Urothelium cell line (cell line): ENCODE data around the gene PCDH1.
"Not testable (repeated sequence)": the region's sequence is repeated elsewhere in the genome, so short reads cannot be mapped to it uniquely, and the experiment has no call there.

Source experiments
- DNase-seq: peaks from one replicate; pipeline ENCODE4 v3.0.0; 2011; ENCODE audit warnings: low spot score, mixed read lengths
- FAIRE-seq: peaks from 2 replicates; lab custom pipeline; 2011; peaks lifted over from hg19 to GRCh38; lab: Jason Lieb, UNC

The PCDH1 gene

DNA sequence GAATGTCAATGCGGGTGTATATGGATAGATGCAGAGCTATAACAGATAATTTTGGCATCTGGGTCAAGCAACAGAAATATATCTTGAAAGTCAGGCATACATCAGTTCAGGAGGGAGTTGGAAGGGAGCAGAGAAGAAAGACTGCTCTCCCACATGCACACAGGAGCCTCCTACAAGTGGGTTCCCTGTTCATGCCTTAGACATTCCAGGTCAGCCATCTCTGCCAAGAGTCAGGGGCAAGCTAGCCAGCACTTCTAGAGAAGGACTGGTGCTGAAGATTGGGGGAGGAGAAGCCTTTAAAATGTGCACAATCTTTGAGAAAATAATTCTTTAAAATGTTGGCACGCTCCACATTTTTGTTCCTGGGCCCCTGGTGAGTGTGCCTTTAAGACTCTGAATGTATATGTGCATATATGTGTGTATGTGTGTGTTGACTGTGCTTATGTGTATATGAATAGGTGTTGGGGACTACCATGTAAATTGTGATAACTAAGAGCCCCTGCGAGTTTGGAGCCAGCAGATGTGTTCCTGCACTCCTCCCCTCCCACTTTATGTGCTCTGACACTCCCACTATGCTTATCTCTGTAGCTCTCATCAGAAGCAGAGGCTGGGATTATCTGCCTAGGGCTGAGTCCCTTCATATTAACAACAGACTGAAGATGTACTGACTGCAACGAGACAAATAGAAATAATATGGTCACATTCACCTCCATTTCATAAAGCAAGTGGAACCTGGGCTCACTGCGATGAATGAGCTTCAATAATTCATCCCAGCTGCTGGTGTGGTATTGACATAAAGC is 24.0 kb upstream of the PCDH1 start:
- FAIRE-seq (no peak), DNase-seq (no peak)

GRCh38 chr5:141898448-141899049 is 20.3 kb upstream of the PCDH1 start:
- FAIRE-seq = no peak
- no peak for DNase-seq

GRCh38 chr5:141897425-141897824 is 19.2 kb upstream of the PCDH1 start:
- DNase-seq = no peak
- FAIRE-seq = no peak

DNA sequence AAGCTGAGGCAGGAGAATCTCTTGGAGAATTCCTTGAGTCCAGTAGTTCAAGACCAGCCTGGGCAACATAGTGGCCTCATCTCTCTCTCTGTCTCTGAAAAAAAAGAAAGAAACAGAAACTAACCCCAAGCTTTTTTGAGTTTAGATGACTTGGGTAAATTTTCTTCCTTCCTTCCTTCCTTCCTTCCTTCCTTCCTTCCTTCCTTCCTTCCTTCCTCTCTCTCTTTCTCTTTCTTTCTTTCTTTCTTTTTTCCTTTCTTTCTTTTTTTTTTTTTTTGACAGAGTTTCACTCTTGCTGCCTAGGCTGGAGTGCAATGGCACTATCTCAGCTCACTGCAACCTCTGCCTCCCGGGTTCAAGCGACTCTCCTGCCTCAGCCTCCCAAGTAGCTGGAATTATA is 12.2 kb upstream of the PCDH1 start:
- not testable (repeated sequence) for FAIRE-seq, DNase-seq

DNA sequence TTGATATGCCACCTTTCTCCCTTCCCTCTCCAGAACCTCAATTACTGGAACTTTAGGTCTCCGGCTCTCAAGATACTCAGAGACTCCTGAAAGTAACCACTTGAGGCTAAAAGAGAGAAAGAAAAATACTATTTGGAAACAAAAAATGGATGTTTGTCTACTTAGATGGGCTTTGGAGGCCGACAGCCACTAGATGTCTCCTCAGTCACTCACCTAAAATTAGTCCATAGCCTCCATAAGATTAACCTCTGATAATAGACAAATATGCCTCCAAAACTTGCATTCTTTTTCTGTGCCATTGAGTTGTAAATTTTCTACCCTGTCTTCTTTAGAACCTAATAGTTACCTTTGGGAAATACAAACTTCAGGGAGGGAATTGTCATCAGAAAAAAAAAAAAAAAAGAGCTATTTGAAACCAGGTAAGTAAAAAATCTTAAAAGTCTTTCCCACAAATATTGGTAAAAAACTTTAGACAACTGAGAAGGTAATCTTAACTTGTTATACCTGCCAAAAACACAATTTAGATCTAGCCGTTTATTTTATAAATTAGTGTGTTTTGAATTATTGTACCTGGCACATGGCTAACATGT is 11.2 kb upstream of the PCDH1 start:
- FAIRE-seq (no peak), DNase-seq (no peak)

GRCh38 chr5:141883892-141884318 is 5.7 kb upstream of the PCDH1 start:
- no peak for FAIRE-seq

GRCh38 chr5:141883184-141883891 is 5.1 kb upstream of the PCDH1 start:
- DNase-seq = peak; percentile 58
- FAIRE-seq = no peak

More at GRCh38 chr5:141883892-141884318, 5.7 kb upstream of the PCDH1 start:
- no peak for DNase-seq

DNA sequence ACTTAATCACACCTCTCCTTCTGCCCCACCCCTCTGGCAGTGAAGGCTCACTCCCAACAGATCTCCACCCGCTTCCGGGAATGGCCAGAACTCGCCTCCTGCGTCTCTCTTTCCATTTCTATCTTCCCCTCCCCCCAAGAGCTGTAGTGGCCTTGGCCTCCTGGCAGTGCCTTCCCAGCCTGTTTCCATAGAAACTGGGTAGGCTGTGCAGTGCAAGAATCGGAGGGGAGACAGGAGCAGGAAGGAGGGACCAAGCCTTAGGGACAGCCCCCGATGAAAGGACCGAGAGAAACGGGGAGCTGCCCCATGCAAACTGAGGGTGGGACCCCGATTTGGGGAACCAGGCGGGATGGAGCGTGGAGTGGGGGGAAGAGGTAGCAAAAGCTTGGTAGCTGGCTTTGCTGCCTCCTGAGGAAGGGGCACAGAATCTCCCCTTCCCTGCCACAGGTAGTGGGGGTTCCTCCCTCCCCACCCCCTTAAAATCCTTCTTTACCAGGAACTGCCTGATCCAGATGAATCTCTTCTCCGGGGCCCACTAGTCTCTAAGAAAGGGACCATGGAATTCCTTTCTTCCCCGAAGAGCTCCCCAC is 4.5 kb upstream of the PCDH1 start:
- no peak for FAIRE-seq

GRCh38 chr5:141881886-141882285 is 3.7 kb upstream of the PCDH1 start:
- no peak for FAIRE-seq
- DNase-seq = no peak

More for the DNA sequence above, 4.5 kb upstream of the PCDH1 start:
- DNase-seq = no peak

DNA sequence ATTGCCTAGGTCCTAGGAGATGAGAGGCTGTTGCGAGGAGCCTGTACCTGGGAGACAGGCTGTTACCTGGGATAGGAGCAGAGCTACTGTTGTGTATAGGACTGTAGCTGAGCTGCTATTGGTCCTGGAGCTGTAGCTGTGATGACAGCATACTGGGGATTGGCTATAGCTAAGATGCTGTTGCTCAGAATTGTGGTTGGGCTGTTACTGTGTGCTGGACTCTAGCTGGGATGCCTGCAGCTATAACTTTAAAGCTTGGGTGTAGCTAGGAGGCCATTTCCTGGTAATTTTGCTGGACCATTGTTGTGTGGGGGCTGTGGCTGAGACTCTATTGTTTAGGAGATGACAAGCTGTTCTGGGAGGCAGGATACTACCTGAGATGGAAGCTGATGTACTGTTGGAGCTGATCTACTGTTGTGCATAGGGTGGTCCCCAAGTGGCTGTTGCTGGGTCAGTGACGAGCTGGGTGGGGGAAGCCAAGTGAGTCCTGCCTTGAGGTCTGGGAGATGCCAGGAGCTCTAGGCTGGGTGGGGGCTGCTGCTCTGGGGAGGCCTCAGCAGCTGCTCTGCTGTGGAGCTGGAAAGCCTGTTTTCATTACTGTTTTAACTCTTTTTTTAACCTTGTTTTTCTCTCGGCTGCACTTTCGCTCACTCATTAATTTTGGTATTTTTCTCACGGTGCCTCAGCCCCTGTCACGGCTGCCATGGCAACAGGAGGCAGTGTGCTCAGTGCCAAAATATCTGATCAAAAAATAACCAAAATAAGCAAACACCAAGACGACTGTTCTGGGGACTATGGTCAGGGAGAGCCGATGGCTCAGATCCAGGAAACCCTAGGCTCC is 3.0 kb upstream of the PCDH1 start:
- no peak for DNase-seq

DNA sequence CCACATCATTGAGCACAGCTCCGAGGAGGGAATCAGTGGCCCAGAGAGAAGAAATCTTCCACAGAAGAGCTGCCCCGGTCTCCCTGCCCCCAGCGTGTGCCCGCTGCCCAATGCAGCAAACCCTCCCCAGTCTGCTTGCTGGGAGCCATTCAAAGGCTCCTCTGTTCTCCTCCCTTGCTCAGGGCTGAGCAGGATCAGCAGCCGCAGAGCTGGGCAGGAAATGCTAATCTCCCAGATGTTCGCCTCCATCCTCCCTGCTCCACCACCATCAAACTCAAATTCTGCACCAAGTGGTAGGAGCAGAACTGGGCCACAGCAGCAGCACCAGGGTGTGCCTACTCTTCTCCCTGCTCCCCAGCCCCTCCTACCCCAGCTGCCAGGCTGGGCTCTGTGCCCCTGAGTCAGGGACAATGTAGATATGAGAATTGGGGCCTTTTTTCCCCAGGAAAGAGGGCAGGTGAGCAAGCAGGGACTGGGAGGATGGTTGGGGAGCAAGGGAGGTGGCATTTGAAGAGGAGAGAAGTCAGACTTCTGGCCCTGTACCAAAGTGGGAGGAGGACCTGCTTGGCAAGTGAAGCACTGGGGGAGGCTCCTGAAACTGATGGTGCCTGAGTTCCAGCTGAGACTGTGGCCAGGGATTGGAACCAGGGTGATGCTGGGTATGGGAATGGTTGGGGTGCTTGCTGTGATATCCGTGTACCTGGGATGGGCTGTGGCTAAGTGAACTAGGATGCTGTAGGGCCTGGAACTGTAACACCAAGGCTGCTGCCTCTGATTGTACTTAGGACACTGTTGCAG is 1.9 kb upstream of the PCDH1 start:
- FAIRE-seq = no peak
- DNase-seq = no peak

More for the DNA sequence above, 3.0 kb upstream of the PCDH1 start:
- no peak for FAIRE-seq

GRCh38 chr5:141879426-141879759 is 1.2 kb upstream of the PCDH1 start:
- FAIRE-seq = no peak
- DNase-seq = no peak

DNA sequence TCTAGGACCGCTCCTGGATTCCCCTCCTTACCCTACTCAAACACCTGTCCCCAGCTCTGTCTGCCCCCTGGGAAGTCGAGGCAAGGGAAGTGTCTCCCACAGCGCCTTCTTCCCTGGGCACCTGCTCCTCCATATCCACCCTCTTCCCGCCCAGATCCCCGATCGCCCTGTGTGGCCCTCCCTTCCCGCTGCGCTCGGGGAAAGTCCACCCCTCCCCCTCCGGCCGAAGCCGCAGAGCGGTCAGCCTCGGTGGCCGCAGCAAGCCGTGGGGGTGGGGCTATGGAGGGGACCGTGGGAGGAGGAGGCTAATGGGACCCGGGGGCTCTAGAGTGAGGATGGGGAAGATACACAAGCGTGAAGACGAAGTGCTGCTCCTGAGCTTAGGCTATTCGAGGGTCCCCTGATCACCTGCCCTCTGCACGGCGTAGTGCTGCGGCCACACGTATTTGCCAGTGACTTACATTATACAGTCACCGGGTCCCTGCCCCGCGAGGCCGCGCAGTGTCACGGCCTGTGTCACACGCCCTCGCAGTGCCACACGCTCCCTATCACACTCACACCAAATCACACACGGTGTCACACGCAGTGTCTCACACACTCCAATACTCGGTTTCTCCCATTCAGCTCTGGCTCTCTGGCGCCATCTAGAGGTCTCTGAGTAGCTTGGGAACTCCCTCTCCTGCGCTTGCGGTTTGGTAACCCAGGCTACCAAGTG is 658 bp upstream of the PCDH1 start:
- DNase-seq (peak; percentile 72), FAIRE-seq (no peak)

DNA sequence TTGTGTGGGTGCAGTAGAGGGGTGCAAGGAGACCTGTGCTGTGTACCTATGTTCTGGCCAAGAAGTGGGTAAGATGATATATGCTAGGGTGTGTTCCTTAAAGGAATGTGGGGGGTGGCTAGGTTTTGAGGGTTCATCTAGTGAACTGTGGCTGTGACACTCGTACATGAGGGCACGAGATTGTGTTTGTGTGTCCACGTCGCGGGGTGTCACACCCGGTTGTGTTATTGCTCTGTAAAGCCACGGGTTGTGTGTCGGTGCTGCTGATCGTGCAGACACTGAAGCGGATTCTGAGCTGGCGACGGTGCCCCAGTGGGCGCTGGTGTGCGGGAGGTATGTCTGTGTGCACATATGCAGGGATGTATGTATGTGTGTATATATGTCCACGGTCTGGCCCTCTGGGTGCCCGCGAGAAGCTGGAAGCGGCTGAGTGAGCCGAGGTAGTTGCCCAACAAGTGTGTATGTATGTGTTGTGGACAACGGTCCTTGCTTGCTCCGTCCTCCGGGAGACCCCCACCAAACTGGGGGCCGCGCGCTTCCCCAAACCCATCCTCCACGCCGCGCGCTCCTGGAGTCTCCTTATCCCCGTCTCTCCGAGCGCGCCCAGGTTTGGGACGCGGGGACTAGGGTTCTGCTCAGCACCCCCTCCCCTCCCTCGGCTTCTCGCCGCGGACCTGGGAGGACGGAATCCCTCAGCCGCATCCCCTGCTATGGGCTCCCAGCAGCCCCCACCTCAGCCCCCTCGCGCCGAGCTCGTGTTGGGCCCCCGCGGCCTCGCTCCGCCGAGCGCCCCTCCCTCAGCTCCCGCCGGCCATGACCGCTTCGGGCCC is 639 bp downstream of the PCDH1 start:
- DNase-seq (no peak), FAIRE-seq (no peak)

DNA sequence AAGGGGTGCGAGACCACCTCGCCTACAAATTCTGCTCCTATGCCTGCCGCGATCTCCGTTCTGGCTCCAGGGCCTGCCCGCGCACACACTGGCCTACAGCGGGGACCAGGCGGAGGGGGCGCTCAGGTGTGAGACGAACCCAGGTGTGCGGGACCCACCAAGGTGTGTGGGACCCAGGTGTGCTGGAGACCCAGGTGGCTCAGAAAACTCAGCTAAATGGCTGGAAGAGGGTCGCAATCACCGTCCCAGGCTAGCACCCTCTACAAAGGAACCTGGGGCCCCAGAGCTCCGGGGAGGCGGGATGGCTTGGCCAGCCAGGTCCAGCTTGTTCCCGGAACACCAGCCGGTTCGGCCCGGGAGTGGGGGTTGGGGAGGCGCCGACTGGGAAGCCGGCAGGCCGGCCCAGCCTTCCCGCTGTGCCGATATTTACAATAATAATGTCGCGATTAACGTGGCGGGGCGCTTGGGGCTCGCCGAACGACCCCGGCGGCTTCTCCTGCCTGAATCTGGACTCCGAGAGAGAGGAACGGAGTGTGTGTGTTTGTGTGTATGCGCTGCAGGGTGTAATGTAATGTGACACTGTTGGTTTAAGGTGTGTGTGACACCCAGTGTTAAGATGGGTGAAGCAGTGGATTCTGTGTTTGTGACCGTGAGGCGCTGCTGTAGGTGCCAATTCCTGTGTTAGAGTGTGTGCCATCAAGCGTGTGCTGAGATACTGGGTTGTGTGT is 1.4 kb downstream of the PCDH1 start:
- no peak for FAIRE-seq
- DNase-seq = no peak

- FAIRE-seq = no peak
- DNase-seq = no peak
These were observed 2.2 kb downstream of the PCDH1 start for GRCh38 chr5:141875795-141876627.
